IPS-18c (cell line): Measurements from ENCODE around the gene USP19.

Source experiments
- H3K4me3 ChIP-seq: 2 replicates; pipeline ENCODE4 v1.7.0; 2013; ENCODE audit warnings: low read depth, mild to moderate bottlenecking, low read length, moderate library complexity; ENCODE audit not compliant: insufficient read depth
- H3K9me3 ChIP-seq: one replicate; pipeline ENCODE4 v1.6.1; 2013; ENCODE audit warnings: mild to moderate bottlenecking, low read length, moderate library complexity; ENCODE audit not compliant: control insufficient read depth, insufficient read depth

USP19 gene

GRCh38 chr3:49119036-49119435 is 1.6 kb downstream of the USP19 start:
- no peak overlapping the region for H3K4me3 ChIP-seq
- no peaks in the 10 kb centered on the region for H3K9me3 ChIP-seq

- no peak overlapping the region for H3K4me3 ChIP-seq
- no peaks in the 10 kb centered on the region for H3K9me3 ChIP-seq
Measured at GRCh38 chr3:49112262-49112661, 8.4 kb downstream of the USP19 start.

GRCh38 chr3:49111347-49111746 is 9.3 kb downstream of the USP19 start:
- H3K4me3 ChIP-seq, result no peak overlapping the region
- H3K9me3 ChIP-seq, result no peaks in the 10 kb centered on the region

- Histone ChIP-seq H3K4me3 (no peak overlapping the region), H3K9me3 (no peaks in the 10 kb centered on the region)
Measured at GRCh38 chr3:49110780-49111179, 9.8 kb downstream of the USP19 start.

GRCh38 chr3:49108346-49108745 is 12.3 kb downstream of the USP19 start:
- H3K9me3 ChIP-seq, result no peaks in the 10 kb centered on the region

GRCh38 chr3:49104427-49105291 is 16.0 kb downstream of the USP19 start, which contains the start of gene QARS1:
TSS of gene QARS1 (minus strand) at chr3:49104757. CDS start at chr3:49104733, 24 bp downstream.
- H3K4me3 ChIP-seq, result peak within 1 kb of the TSS; percentile 92
- peaks cover 4% of the 10 kb centered on the region for H3K9me3 ChIP-seq

More at GRCh38 chr3:49108346-49108745, 12.3 kb downstream of the USP19 start:
- H3K4me3 ChIP-seq, result no peak overlapping the region

GRCh38 chr3:49104052-49104426 is 16.6 kb downstream of the USP19 start:
- peak overlapping the region; percentile 92 for H3K4me3 ChIP-seq

GRCh38 chr3:49100046-49100615 is 20.5 kb downstream of the USP19 start:
- no peak overlapping the region for H3K4me3 ChIP-seq
- peaks cover 4% of the 10 kb centered on the region for H3K9me3 ChIP-seq

More at GRCh38 chr3:49104052-49104426, 16.6 kb downstream of the USP19 start:
- H3K9me3 ChIP-seq, result peaks cover 4% of the 10 kb centered on the region

- Histone ChIP-seq H3K4me3 (no peak overlapping the region), H3K9me3 (peaks cover 4% of the 10 kb centered on the region)
Measured at GRCh38 chr3:49098910-49099630, 21.6 kb downstream of the USP19 start.

GRCh38 chr3:49098429-49098828 is 22.2 kb downstream of the USP19 start:
- H3K9me3 ChIP-seq, result peaks cover 4% of the 10 kb centered on the region
- H3K4me3 ChIP-seq, result no peak overlapping the region

- Histone ChIP-seq H3K4me3 (peak within 1 kb of the TSS; percentile 72), H3K9me3 (no peaks in the 10 kb centered on the region)
Measured at GRCh38 chr3:49093853-49094767, 26.5 kb downstream of the USP19 start, which contains the start of gene QRICH1. TSS of gene QRICH1 (minus strand) at chr3:49094071. CDS start at chr3:49077017, 17,054 bp downstream.

GRCh38 chr3:49092938-49093852 is 27.4 kb downstream of the USP19 start:
- Histone ChIP-seq H3K4me3 (peak overlapping the region; percentile 72), H3K9me3 (no peaks in the 10 kb centered on the region)

- Histone ChIP-seq H3K4me3 (no peak overlapping the region), H3K9me3 (no peaks in the 10 kb centered on the region)
Measured at GRCh38 chr3:49081429-49081828, 39.2 kb downstream of the USP19 start.

- H3K9me3 ChIP-seq, result no peaks in the 10 kb centered on the region
- H3K4me3 ChIP-seq, result no peak overlapping the region
Measured at GRCh38 chr3:49079270-49079669, 41.4 kb downstream of the USP19 start.

GRCh38 chr3:49076646-49077045 is 44.0 kb downstream of the USP19 start:
- H3K9me3 ChIP-seq, result no peaks in the 10 kb centered on the region
- no peak overlapping the region for H3K4me3 ChIP-seq

- H3K4me3 ChIP-seq, result no peak overlapping the region
- H3K9me3 ChIP-seq, result no peaks in the 10 kb centered on the region
Measured at GRCh38 chr3:49076116-49076515, 44.5 kb downstream of the USP19 start.
